SK-N-SH (cell line): ENCODE results near the gene GNL3. TPM values are rescaled to one million over a fixed set of nuclear protein-coding genes. Genes with fewer than 3 reads are reported as not detected.
A peak's percentile ranks its signal among the peaks of the same experiment; 100 is the strongest.

Experiments used
- CTCF ChIA-PET: fragments of 300-600, 350-600 bp; formaldehyde crosslinking; extraction: SDS; loops from one replicate; lab custom pipeline; 2021; lab: Yijun Ruan, JAX
- POLR2A ChIA-PET: fragments of 350-600 bp; sonication (Branson Sonifier 250); formaldehyde crosslinking; extraction: SDS; loops from one replicate; lab custom pipeline; 2020; ENCODE audit warnings: antibody characterized with exemption, inconsistent platforms; lab: Yijun Ruan, JAX
- DNase-seq: peaks from one replicate; pipeline ENCODE4 v3.0.0; 2012
- H2AFZ ChIP-seq: fragments of 200-600 bp; sonication (generic); 2 replicates; pipeline ENCODE4 v1.8.1; 2016; ENCODE audit warnings: antibody characterized with exemption, mild to moderate bottlenecking, low read depth
- H3F3A ChIP-seq: fragments of 200-600 bp; sonication (generic); replicated peaks from 2 replicates; pipeline ENCODE3; 2016; ENCODE audit warnings: antibody characterized with exemption, mild to moderate bottlenecking; ENCODE audit not compliant: insufficient read depth
- H3K27ac ChIP-seq, 2 experiments: fragments of 200-500 bp in 1 of 2; fragments of 200-600 bp in 1 of 2; sonication (Bioruptor generic) in 1 of 2; sonication (generic), shearing (Covaris generic) in 1 of 2; 2 replicates each; pipeline versions ENCODE4 v1.5.1 to v1.6.1; 2014 to 2016; ENCODE audit warnings: low read depth in 2 of 2, inconsistent platforms in 1 of 2, low read length in 1 of 2, mild to moderate bottlenecking in 1 of 2, mixed read lengths in 1 of 2
- H3K27me3 ChIP-seq: fragments of 200-600 bp; sonication (generic), shearing (Covaris generic); 2 replicates; pipeline ENCODE4 v1.6.1; 2016; ENCODE audit warnings: mixed run types; ENCODE audit not compliant: insufficient read depth
- H3K36me3 ChIP-seq, 2 experiments: fragments of 200-500 bp in 1 of 2; fragments of 200-600 bp in 1 of 2; sonication (Bioruptor generic) in 1 of 2; sonication (generic) in 1 of 2; replicated peaks in 1 of 2; 2 replicates each; pipeline versions ENCODE3 to v1.5.1; 2014 to 2016; ENCODE audit warnings: low read length in 1 of 2, mild to moderate bottlenecking in 1 of 2; ENCODE audit not compliant: insufficient read depth in 2 of 2, control insufficient read depth in 1 of 2
- H3K4me1 ChIP-seq, 2 experiments: fragments of 200-500 bp in 1 of 2; fragments of 200-600 bp in 1 of 2; sonication (Bioruptor generic) in 1 of 2; sonication (generic), shearing (Covaris generic) in 1 of 2; 2 replicates each; pipeline versions ENCODE4 v1.5.1 to v1.6.1; 2014 to 2016; ENCODE audit warnings: low read depth in 1 of 2, low read length in 1 of 2, mixed run types in 1 of 2; ENCODE audit not compliant: insufficient read depth in 2 of 2, control insufficient read depth in 1 of 2
- H3K4me2 ChIP-seq: fragments of 200-600 bp; sonication (generic), shearing (Covaris generic); 2 replicates; pipeline ENCODE4 v1.6.1; 2017; ENCODE audit warnings: mixed run types
- H3K4me3 ChIP-seq, 2 experiments: fragments of 200-500 bp in 1 of 2; fragments of 200-600 bp in 1 of 2; sonication (Bioruptor generic) in 1 of 2; sonication (generic), shearing (Covaris generic) in 1 of 2; 2 replicates each; pipeline versions ENCODE4 v1.5.1 to v1.8.1; 2014 to 2016; ENCODE audit warnings: low read depth in 2 of 2, inconsistent platforms in 1 of 2, low read length in 1 of 2, mild to moderate bottlenecking in 1 of 2, mixed read lengths in 1 of 2, moderate library complexity in 1 of 2
- H3K79me2 ChIP-seq: fragments of 200-600 bp; sonication (generic); 2 replicates; pipeline ENCODE4 v1.8.1; 2017; ENCODE audit warnings: mild to moderate bottlenecking; ENCODE audit not compliant: insufficient read depth
- H3K9ac ChIP-seq: fragments of 200-600 bp; sonication (generic); 2 replicates; pipeline ENCODE4 v1.6.1; 2017; ENCODE audit warnings: mixed run types
- H3K9me2 ChIP-seq: fragments of 200-600 bp; sonication (generic); 2 replicates; pipeline ENCODE4 v1.6.1; 2017; ENCODE audit warnings: mixed run types
- H3K9me3 ChIP-seq: fragments of 200-600 bp; sonication (generic); 2 replicates; pipeline ENCODE4 v1.6.1; 2017; ENCODE audit warnings: mixed run types, mild to moderate bottlenecking, moderate library complexity
- H4K20me1 ChIP-seq: fragments of 200-600 bp; sonication (generic); 2 replicates; pipeline ENCODE4 v1.6.1; 2017; ENCODE audit warnings: mild to moderate bottlenecking, mixed run types; ENCODE audit not compliant: insufficient read depth
- EZH2phosphoT487 ChIP-seq: fragments of 200-600 bp; sonication (generic); IDR thresholded peaks from 2 replicates; pipeline ENCODE4 v1.6.1; 2017; ENCODE audit warnings: low read depth, mixed run types, mild to moderate bottlenecking, antibody characterized with exemption, moderate library complexity, borderline replicate concordance
- GATA2 ChIP-seq: sonication (generic); formaldehyde crosslinking; IDR thresholded peaks from 2 replicates; pipeline ENCODE4 v1.5.0; 2020; ENCODE audit warnings: mild to moderate bottlenecking, missing genetic modification reagents
- IRF3 ChIP-seq: fragments of 150-350 bp; IDR thresholded peaks from 2 replicates; pipeline ENCODE4 v1.6.1; 2016; ENCODE audit warnings: mild to moderate bottlenecking, low read depth, low read length
- JUND ChIP-seq: IDR thresholded peaks from 2 replicates; pipeline ENCODE4 v1.4.0; 2012
- MEF2A ChIP-seq: IDR thresholded peaks from 2 replicates; pipeline ENCODE4 v1.4.0; 2012; ENCODE audit warnings: low read depth, borderline replicate concordance
- POLR2AphosphoS5 ChIP-seq: IDR thresholded peaks from 2 replicates; pipeline ENCODE4 v1.6.1; 2012; ENCODE audit warnings: low read depth, low read length
- RCOR1 ChIP-seq: fragments of 150-350 bp; IDR thresholded peaks from 2 replicates; pipeline ENCODE4 v1.6.1; 2017; ENCODE audit warnings: antibody characterized with exemption, low read length
- WGBS: methylation state at CpG from one replicate; pipeline ENCODE4 v1.1.6; 2017; ENCODE audit warnings: low lambda C conversion rate; 5-methylcytosine and 5-hydroxymethylcytosine counted together
- polyA plus RNA-seq, 3 experiments: library from polyadenylated mRNA; depleted of rRNA; stranded (reverse); fragments of >200 nt; gene quantifications; 2 replicates each; pipeline ENCODE4 v1.2.3, GENCODE V29; 2012

The GNL3 gene
- polyA plus RNA-seq, 1 of the 3 experiments (the other 2 are of a cell fraction): 55.0 TPM

GRCh38 chr3:52693071-52693470 lies 7.2 kb downstream of the GNL3 start:
- H3K9me2 ChIP-seq: no peaks in the 10 kb centered on the region
- no peaks in the 10 kb centered on the region for H3K27me3 ChIP-seq
- peaks cover 93 to 98% of the 10 kb centered on the region in 2 experiments for H3K36me3 ChIP-seq
- TF ChIP-seq RCOR1 (no peak), JUND (no peak), GATA2 (no peak), IRF3 (no peak), POLR2AphosphoS5 (peak; percentile 24; the same call in 1 of the 2 replicates), EZH2phosphoT487 (no peak)
- H3K4me3 ChIP-seq: no peak overlapping the region
- ChIA-PET CTCF (interaction anchor here (1.1 kb wide), 1 partner anchor 12 kb away, joined by 6 read pairs; the partner anchor contains the start of genes GLT8D1 and SPCS1), POLR2A (no interaction called here)
- peak overlapping the region in 1 of 2 experiments; percentile 27; a peak in 3 of 4 replicates for H3K27ac ChIP-seq
- H3K9me3 ChIP-seq: no peaks in the 10 kb centered on the region
- no peak overlapping the region for H2AFZ ChIP-seq
- no peak overlapping the region for H3K4me2 ChIP-seq
- no peak for DNase-seq
- H3K9ac ChIP-seq: no peak overlapping the region
- peaks cover 0 to 5% of the 10 kb centered on the region in 2 experiments; a peak in 2 of 4 replicates for H3K4me1 ChIP-seq
- H3F3A ChIP-seq: peaks cover 67% of the 10 kb centered on the region
- H3K79me2 ChIP-seq: peaks cover 37% of the 10 kb centered on the region
- no peaks in the 10 kb centered on the region; the same call in 1 of the 2 replicates for H4K20me1 ChIP-seq

- H3K4me1 ChIP-seq: peaks cover 0 to 5% of the 10 kb centered on the region in 2 experiments; a peak in 1 of 4 replicates
- TF ChIP-seq MEF2A: no peak
- 0 out of 2 replicates have a peak, but pooled peaks have one; percentile 13 for TF ChIP-seq POLR2AphosphoS5
- H3F3A ChIP-seq: peaks cover 68% of the 10 kb centered on the region
- H2AFZ ChIP-seq: no peak overlapping the region
- H4K20me1 ChIP-seq: no peaks in the 10 kb centered on the region; the same call in 1 of the 2 replicates
- H3K9ac ChIP-seq: no peak overlapping the region
- H3K4me3 ChIP-seq: no peak overlapping the region
- no peak overlapping the region for H3K4me2 ChIP-seq
- H3K9me2 ChIP-seq: no peaks in the 10 kb centered on the region
- ChIA-PET POLR2A (no interaction called here), CTCF (interaction anchor here (1.0 kb wide), 1 partner anchor 8 kb away, joined by 3 read pairs; no protein-coding TSS in a partner anchor)
- H3K79me2 ChIP-seq: peaks cover 37% of the 10 kb centered on the region; the same call in 1 of the 2 replicates
- no peaks in the 10 kb centered on the region for H3K9me3 ChIP-seq
- 85% methylated on average over 7 of the region's 7 CpGs for WGBS
- no peak for DNase-seq
- H3K27me3 ChIP-seq: no peaks in the 10 kb centered on the region
- peaks cover 82 to 84% of the 10 kb centered on the region in 2 experiments for H3K36me3 ChIP-seq
- H3K27ac ChIP-seq: 0 out of 4 replicates have a peak overlapping the region, but pooled peaks of 1 of the 2 experiments have one; percentile 18
Measured at GRCh38 chr3:52694528-52695189, 8.8 kb downstream of the GNL3 start.
